Fibroblast of lung (primary cell): ENCODE data around the gene WDR88. TPM values are rescaled to one million over a fixed set of nuclear protein-coding genes. Genes with fewer than 3 reads are reported as not detected.

Experiments
- DNase-seq, 2 donors: peaks; one replicate each; pipeline versions ENCODE4 v3.0.0 to v3.0.0-alpha.2; 2010; ENCODE audit warnings: low read depth in 2 of 2
- H2AFZ ChIP-seq: 2 replicates; pipeline ENCODE4 v1.5.1; 2012; ENCODE audit warnings: low read length, control low read depth, inconsistent platforms
- H3K27ac ChIP-seq: 2 replicates; pipeline ENCODE4 v1.5.1; 2011; ENCODE audit warnings: low read length, control low read depth; ENCODE audit not compliant: insufficient read depth
- H3K27me3 ChIP-seq: 2 replicates; pipeline ENCODE4 v1.5.1; 2011; ENCODE audit warnings: mild to moderate bottlenecking, low read length; ENCODE audit not compliant: control insufficient read depth, insufficient read depth
- H3K36me3 ChIP-seq: 2 replicates; pipeline ENCODE4 v1.5.1; 2011; ENCODE audit warnings: low read length; ENCODE audit not compliant: control insufficient read depth, insufficient read depth
- H3K4me1 ChIP-seq: 2 replicates; pipeline ENCODE4 v1.5.1; 2011; ENCODE audit warnings: low read length; ENCODE audit not compliant: control insufficient read depth, insufficient read depth; ENCODE audit errors: extremely low read depth
- H3K4me2 ChIP-seq: 2 replicates; pipeline ENCODE4 v1.5.1; 2011; ENCODE audit warnings: low read length, control low read depth; ENCODE audit not compliant: insufficient read depth; ENCODE audit errors: extremely low read depth
- H3K4me3 ChIP-seq, 4 experiments: fragments of 200-600 bp in 1 of 4; sonication (generic) in 1 of 4; replicated peaks in 1 of 4; 2 replicates each; pipeline ENCODE4 v1.5.1; 2011 to 2016; ENCODE audit warnings: low read length in 4 of 4, low read depth in 3 of 4, mild to moderate bottlenecking in 3 of 4, control low read depth in 2 of 4, inconsistent platforms in 1 of 4, mixed read lengths in 1 of 4; ENCODE audit not compliant: insufficient read depth in 1 of 4; ENCODE audit errors: control extremely low read depth in 1 of 4
- H3K79me2 ChIP-seq: 2 replicates; pipeline ENCODE4 v1.5.1; 2012; ENCODE audit warnings: mild to moderate bottlenecking, low read length, inconsistent platforms; ENCODE audit not compliant: control insufficient read depth, insufficient read depth
- H3K9ac ChIP-seq: 2 replicates; pipeline ENCODE4 v1.5.1; 2011; ENCODE audit warnings: mild to moderate bottlenecking, low read length, control low read depth; ENCODE audit not compliant: insufficient read depth
- H3K9me3 ChIP-seq: 2 replicates; pipeline ENCODE4 v1.5.1; 2012; ENCODE audit warnings: low read depth, low read length; ENCODE audit not compliant: control insufficient read depth, insufficient read depth
- H4K20me1 ChIP-seq: 2 replicates; pipeline ENCODE4 v1.5.1; 2011; ENCODE audit warnings: low read length; ENCODE audit not compliant: control insufficient read depth, insufficient read depth; ENCODE audit errors: extremely low read depth
- CTCF ChIP-seq, 2 donors: IDR thresholded peaks in 1 of 2; conservative IDR thresholded peaks in 1 of 2; 1 replicate in 1 of 2; 2 replicates in 1 of 2; pipeline ENCODE4 v1.5.1; 2011 to 2012; ENCODE audit warnings: low read length in 2 of 2, control low read depth in 1 of 2, inconsistent platforms in 1 of 2, low read depth in 1 of 2, mild to moderate bottlenecking in 1 of 2
- EZH2 ChIP-seq: IDR thresholded peaks from 2 replicates; pipeline ENCODE4 v1.5.1; 2012; ENCODE audit warnings: low read length, control low read depth, mild to moderate bottlenecking; ENCODE audit errors: missing control alignments
- polyA plus RNA-seq, 2 donors: library from polyadenylated mRNA; depleted of rRNA in 1 of 2; stranded (reverse) in 1 of 2; unstranded in 1 of 2; fragments of >200 nt; gene quantifications; 2 replicates each; pipeline ENCODE4 v1.2.1, GENCODE V29; 2011 to 2012; ENCODE audit warnings: missing spikeins in 1 of 2
- total RNA-seq: library from RNA; depleted of rRNA; stranded (reverse); fragments of >200 nt; gene quantifications from 2 replicates; pipeline ENCODE4 v1.2.1, GENCODE V29; 2014

Gene WDR88
- total and polyA plus RNA-seq, 2 donors (not counting 1 experiment from before 2014, with no cell fraction given) = not detected

GRCh38 chr19:33195645-33196347, 63.9 kb downstream of the WDR88 start:
- no peaks in the 10 kb centered on the region for H3K27me3 ChIP-seq
- no peak overlapping the region for H2AFZ ChIP-seq
- H3K27ac ChIP-seq = no peak overlapping the region
- H3K36me3 ChIP-seq = no peaks in the 10 kb centered on the region
- H3K4me1 ChIP-seq = no peaks in the 10 kb centered on the region
- no peak for DNase-seq
- no peaks in the 10 kb centered on the region for H4K20me1 ChIP-seq
- TF ChIP-seq CTCF (conservative IDR thresholded peaks at IDR 0.05 in 1 of 2, IDR thresholded peaks at IDR 0.05 in 1 of 2; ENCODE audit: low read depth in 1 of 2, low read length in 2 of 2) (no peak), EZH2 (no peak)
- peak overlapping the region; percentile 72 for H3K4me2 ChIP-seq
- H3K79me2 ChIP-seq = no peaks in the 10 kb centered on the region
- H3K9ac ChIP-seq = no peak overlapping the region
- H3K9me3 ChIP-seq = no peaks in the 10 kb centered on the region
- peak overlapping the region; percentile 54 to 67 (median 58) for H3K4me3 ChIP-seq

GRCh38 chr19:33196446-33197193, 64.7 kb downstream of the WDR88 start:
- no peak for DNase-seq
- Histone ChIP-seq H2AFZ (no peak overlapping the region), H3K27ac (no peak overlapping the region)

More at GRCh38 chr19:33196446-33197193, 64.7 kb downstream of the WDR88 start:
- no peaks in the 10 kb centered on the region for H3K9me3 ChIP-seq
- H3K36me3 ChIP-seq = no peaks in the 10 kb centered on the region
- no peaks in the 10 kb centered on the region for H3K4me1 ChIP-seq
- TF ChIP-seq EZH2 = no peak
- TF ChIP-seq CTCF (conservative IDR thresholded peaks at IDR 0.05 in 1 of 2, IDR thresholded peaks at IDR 0.05 in 1 of 2; ENCODE audit: low read depth in 1 of 2, low read length in 2 of 2) = no peak
- no peaks in the 10 kb centered on the region for H3K27me3 ChIP-seq
- H3K79me2 ChIP-seq = no peaks in the 10 kb centered on the region
- H3K9ac ChIP-seq = no peak overlapping the region
- H3K4me3 ChIP-seq = no peak overlapping the region
- H4K20me1 ChIP-seq = no peaks in the 10 kb centered on the region
- no peak overlapping the region for H3K4me2 ChIP-seq
